GM19463 (cell line): Measurements from ENCODE around the gene CHST15.
"Not testable (repeated sequence)": the region's sequence is repeated elsewhere in the genome, so short reads cannot be mapped to it uniquely, and the experiment has no call there.

Source experiments
- ATAC-seq: cut with Tn5 transposase; IDR thresholded peaks from one replicate; pipeline ENCODE4 v1.9.1; 2021; ENCODE audit warnings: mild to moderate bottlenecking, moderate library complexity; ENCODE audit not compliant: unreplicated experiment

Gene CHST15

DNA sequence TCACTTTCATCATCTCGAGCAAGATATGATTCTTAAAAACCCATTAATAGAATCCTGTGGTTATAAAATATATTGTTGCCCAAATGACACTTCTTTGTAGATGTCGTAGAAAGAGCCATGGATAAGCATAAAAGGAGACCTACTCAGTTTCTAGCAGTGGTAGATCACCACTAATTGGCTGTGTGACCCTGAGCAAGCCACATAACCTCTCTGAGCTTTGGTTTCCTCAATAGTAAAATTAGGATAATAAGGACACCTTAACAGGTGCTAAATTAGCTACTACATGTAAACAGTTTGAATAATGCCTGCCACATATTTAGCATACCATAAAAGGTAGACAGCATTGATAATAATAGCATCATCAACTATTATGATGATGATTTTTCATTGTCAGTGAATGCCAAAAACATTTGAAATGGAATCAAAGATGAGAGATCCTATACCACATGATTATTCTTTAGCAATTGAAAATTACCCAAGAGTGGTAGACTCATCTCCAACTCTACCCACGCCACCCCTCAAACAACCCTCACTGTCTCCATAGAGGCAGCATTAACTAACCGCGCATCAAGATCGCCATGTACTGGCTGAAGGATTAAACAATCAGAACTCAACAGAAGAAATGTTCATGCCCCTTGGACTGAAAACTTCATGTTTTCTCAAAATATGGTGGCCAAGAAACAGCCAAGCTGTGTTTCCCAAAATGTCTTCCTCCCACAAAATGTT, 45.8 kb downstream of the CHST15 start:
- no peak for ATAC-seq

DNA sequence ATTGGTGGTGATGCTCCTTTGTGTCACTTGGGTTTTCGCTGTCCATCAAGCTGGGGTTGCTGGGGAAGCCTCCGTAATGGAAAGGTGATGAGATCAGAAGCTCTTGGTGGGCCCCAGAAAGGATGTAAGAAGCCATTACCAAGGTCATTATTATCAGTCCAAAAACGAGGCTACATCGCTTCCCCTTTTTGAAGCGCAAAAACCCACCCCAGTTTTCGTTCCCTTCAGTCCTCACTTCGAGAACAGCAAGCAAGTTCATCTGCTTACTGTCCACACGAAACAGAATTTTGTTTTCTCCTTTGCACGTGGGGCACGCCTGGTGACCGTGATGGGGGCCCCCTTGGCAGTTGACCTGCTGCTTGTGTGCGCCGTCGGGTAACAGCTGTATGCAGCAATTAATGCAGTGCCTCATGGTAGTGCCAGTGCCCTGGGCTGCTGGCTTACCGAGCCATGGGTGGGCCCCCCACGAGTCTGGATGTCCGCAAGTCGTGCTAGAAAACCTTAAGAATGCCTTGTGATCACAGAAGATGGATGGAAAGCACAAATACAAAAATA, 47.5 kb downstream of the CHST15 start:
- no peak for ATAC-seq

DNA sequence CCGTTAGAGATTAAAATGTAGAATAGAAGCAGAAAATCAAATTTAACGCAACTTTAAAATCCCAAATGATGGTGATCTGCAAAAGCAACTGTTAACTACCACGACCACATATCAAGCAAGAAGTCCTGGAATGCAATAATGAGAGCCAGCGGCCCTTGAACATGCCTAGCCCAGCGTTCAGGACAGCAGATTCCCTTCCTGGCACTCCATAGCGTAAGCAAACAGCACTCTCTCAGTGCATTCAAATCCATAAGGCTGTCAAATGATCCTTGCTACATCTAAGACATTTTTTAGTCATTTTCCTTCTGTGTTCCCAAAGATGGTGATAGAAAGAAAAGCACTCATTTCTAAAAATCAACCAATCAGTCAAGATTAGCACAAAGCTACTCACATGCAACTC, 48.1 kb downstream of the CHST15 start:
- ATAC-seq = no peak

DNA sequence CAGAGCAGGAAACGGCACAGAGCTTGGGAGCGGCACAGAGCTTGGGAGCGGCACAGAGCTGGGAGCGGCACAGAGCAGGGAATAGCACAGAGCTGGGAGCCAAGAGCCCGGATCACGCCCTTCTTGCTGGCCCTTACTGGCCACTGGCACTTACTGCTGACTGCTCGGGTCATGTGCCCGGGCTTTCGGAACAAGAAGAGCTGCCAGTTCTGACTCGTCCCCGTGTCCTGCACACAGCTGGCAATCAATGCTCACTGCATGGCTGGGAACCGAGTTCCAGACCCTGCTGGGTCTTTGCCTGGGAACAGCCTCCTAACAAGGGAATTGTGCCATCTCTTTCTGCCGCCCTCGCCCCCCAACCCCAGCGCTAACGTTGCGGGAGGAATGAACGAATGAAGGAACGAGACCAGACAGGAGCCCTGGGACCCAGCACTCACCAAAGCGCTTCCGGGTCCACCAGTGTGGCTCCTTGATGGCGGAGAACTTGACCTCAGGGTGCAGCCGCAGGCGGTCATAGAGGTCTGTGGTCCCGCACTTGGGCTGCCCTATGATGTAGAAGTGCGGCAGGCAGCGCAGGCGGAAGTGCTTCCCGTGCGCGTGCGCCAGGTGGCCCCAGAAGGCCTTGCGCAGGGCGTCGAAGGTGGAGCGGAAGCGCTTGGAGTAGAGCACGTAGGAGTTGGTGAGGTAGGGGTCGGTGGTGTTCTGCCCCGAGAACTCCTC, 49.1 kb downstream of the CHST15 start:
- no peak for ATAC-seq

DNA sequence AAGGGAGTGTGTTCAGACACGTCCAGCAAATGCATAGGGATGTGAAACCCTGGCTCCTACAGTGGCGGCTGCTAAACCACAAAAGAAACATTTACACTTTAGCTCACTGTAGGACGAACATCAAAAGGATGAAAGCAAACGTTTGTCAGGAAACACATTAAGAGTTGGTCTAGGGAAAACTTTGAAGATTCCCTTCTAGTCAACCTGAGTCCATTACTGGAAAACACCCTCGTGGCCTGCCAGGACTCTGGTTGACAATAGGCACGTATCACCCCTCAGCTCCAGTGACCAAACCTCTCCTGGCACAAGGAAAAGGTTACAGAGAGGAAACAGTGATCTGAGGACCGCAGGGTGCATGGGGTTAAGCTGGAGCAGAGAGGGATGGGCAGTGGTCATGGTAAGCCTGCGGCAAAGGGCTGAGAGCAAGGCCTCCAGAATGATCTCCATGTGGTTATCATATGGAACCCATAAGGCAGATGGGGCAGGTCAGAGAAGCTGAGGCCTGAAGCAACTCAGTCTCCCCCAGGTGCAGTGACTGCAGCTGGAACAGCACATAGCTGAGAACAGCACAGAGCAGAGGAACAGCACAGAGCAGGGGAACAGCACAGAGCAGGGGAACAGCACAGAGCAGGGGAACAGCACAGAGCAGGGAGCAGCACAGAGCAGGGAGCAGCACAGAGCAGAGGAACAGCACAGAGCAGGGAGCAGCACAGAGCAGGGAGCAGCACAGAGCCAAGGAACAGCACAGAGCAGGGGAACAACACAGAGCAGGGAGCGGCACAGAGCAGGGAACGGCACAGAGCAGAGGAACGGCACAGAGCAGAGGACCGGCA, 49.9 kb downstream of the CHST15 start:
- ATAC-seq = peak; percentile 94

DNA sequence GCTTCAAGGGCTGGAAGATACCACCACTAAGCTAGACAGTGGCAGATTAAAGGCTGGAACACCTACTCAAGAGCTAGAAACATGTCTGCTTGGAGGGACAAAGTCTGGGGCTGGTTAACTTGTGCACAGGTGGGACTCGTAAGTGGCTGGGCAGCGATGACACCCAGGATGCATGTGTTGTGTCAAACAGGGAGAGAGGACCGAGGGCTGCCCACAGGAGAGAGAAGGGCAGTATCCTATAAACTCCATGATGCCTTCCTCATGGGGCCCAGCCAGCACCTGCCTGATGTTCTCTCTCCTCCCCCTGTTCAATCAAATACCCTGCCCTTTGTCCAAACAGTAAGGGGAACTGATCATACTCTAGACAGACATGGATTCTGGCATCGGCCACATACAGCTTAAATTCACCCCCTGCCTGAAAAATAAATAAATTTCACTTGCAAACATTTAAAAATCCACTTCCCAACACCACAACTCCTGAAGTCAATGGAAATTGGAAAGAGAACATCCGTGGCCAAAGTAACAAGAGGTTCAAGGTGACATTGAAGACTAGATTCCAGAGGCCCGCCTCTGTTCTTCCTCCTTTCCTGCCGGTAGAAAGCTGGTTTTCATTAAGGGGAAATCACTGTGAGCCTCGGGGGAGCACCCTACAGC, 50.6 kb downstream of the CHST15 start:
- ATAC-seq = no peak

DNA sequence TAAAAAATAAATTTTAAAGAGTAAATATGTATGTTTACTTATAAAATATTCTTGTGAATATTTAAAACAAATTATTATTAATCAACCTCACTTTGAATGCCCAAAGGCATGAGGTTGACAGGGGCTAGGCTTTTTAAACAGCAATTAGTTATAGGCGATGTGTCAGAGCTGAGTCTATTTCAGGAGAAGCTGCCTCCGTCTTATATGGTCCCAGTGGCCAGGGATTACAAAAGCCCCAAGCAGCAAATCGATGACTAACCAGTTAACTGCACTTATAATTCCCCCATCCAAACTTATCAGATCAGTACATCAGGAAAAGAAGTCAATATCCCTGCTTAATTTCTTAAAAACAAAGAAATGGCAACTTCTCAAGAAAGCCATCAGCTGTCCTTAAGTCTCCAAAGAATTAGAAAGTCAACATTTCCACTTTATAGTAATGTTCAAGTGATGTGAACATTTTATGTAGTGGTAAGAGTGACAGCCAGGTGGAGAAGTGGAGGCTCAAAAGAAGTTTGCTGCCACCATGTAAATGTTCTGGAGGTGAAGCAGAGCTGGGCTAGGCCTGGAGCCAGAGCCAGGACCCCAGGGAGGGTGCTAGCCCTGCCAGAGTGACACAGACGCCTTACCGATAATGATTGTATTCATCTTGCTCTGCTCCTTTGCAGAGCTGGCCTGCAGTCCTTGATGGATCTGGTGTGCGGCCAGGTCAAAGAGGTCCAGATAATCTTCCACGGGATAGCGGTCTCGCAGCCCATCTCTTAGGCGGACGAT, 51.5 kb downstream of the CHST15 start:
- no peak for ATAC-seq

DNA sequence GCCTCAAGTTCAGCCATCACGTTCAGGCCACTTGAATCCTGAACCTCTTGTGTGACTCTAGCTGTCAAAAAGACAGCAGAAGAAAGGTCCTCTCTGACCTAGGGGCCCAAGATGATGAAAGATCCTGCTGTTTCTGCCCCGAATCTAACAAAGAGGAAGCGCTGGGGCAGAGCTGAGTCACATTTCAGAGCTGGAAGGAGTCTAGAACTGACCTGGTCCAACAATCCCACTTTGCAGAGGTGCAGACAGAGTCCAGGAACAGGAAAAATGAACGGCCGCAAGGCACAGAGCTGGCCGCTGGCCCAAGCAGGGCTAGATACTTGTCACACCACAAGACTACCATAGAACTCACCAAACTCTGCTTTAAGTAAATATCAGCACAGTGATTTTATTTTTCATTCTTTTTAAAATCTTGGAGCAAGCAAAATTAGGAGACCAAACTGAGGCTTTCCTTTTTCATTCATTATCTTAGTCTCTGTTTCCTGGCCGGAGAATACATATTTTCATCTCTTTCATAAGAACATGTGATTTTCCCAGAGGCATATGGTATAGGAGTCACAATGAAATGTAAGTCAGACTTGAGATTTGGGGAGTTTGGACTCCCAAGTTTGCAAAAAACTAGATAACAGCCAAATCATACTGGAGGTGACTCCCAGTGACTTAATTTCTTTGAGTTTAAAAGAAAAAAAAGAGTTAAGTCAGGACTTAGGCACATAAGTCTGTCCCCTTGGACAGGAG, 52.8 kb downstream of the CHST15 start:
- no peak for ATAC-seq

DNA sequence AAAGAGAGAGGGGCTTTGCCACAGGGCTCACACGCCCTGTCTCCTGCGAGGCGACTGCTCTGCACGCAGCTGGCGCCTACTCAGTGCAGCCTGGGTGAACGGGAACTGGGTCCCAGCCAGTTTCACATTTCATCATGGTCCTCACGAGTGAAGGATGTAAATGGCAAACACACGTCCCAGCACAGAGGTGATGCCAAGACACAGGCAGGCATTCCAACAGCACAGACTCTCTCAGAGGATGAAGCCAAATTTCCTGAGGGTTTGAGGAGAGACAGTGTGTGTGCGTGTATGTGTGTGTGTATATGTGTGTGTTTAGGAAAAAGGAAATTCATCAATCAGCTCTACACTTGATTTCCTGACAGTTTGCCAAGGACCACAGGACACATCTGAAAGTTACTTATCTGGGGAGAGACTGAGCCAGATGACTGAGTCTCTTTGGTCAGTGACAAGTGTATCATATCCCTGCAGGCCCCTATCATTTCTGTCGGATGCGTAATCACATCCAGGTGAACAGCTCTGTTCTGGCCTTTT, 53.9 kb downstream of the CHST15 start:
- no peak for ATAC-seq

DNA sequence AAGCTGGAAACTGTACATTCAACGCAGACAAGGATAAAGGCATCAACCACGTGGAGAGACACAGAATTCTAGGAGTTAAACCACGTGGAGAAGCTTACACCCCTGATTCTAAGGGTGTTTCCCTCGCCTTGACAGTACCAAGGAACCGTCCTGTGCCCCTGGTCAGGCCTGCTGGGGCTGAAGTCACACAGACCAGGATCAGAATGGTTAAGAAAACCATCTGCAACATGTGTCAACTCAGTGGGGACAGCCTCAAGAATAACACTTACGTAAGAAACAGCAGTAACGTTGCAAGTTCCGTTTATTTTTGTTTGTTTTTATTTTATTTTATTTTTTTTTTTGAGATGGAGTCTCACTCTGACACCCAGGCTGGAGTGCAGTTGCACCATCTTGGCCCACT, 55.6 kb downstream of the CHST15 start:
- no peak for ATAC-seq

DNA sequence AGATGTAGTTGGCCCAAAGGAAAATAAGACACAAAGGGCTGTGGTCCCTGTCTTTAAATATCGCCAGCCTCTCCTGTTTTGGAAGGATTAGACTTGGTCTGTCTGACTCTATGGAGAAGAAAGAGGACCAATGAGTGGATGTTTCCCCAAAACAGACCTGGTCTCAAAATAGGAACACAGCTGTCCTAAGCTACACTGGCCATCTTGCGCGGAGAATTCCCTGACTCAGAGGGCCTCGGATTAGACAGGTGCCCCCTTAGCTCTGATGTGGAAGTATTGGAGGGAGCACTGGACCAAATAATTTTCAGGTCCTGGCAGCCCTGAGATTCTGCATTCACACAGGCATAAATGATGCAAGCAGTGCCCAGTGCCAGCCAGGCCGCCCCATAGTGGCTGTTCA, 56.1 kb downstream of the CHST15 start:
- ATAC-seq = no peak

DNA sequence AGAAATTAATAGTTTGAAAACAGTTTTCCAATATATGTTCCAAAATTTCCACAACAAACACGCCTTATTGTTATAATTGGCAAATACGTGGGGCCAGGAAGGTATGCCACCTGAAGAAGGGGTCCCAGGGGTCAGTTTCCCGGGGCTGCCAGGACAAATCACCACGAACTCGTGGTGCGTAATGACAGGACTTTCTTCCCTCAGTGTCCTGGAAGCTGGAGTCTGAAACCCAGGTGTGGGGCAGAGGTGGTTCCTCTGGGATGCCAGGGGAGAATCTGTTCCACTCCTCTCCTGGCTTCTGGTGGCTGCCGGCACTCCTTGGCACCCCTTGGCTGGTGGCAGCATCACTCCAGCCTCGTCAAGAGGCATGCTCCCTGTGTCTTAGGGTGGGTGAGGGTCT, 56.7 kb downstream of the CHST15 start:
- ATAC-seq = no peak

DNA sequence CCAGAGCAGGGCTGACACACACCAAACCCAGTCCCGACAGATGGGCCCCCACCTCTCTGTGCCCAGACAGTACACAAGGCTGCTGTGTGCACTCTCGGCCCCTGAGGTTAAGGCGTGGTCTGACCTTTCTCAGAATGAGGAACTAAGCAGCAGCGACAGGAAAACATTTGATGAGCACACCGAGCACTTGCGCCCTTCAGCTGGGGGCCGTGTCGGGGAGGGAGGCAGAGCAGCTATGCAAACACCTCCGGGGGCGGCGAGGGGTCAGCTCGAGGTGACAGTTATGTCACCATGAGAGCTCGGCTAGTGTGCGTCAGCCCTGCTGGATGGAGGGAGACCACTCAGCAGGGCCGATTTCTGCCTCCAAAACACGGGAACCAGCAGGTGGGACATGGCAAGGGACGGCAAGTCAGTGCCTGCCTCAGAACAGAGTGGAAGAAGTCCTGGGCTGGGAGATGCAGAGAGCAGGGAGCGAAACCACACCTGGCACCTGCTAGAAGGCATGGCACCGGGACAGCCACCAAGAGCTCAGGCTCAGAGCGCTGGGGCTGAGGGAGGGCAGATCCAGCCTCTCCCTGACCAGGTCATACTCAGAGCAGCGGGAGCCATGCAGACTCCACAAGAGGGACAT, 57.4 kb downstream of the CHST15 start:
- peak; percentile 98 for ATAC-seq

DNA sequence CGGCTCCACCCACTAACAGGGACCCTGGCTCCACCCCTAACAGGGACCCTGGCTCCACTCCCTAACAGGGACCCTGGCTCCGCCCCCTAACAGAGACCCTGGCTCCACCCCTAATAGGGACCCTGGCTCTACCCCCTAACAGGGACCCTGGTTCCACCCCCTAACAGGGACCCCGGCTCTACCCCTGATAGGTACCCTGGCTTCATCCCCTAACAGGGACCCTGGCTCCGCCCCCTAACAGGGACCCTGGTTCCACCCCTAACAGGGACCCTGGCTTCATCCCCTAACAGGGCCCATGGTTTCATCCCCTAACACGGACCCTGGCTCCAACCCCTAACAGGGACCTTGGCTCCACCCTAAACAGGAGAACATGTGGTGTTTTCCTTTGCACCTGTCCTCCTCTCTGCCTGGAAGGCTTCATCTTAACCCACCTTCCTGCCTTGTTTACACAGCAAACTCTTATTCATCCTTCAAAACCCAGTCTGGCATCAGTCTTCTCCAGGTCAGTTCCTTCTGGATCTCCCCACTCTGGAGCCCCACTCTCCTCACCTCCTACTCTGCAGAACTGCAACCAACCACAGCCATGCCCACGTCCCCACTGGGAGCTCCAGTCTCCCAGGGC, 58.0 kb downstream of the CHST15 start:
- ATAC-seq = no peak

DNA sequence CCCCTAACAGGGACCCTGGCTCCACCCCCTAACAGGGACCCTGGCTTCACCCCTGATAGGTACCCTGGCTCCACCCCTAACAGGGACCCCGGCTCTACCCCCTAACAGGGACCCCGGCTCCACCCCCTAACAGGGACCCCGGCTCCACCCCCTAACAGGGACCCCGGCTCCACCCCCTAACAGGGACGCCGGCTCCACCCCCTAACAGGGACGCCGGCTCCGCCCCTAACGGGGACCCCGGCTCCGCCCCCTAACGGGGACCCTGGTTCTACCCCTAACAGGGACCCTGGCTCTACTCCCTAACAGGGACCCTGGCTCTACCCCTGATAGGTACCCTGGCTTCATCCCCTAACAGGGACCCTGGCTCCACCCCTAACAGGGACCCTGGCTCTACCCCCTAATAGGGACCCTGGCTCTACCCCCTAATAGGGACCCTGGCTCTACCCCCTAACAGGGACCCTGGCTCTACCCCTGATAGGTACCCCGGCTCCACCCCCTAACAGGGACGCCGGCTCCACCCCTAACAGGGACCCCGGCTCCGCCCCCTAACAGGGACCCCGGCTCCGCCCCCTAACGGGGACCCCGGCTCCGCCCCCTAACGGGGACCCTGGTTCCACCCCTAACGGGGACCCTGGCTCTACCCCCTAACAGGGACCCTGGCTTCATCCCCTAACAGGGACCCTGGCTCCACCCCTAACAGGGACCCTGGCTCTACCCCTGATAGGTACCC, 58.7 kb downstream of the CHST15 start:
- not testable (repeated sequence) for ATAC-seq

DNA sequence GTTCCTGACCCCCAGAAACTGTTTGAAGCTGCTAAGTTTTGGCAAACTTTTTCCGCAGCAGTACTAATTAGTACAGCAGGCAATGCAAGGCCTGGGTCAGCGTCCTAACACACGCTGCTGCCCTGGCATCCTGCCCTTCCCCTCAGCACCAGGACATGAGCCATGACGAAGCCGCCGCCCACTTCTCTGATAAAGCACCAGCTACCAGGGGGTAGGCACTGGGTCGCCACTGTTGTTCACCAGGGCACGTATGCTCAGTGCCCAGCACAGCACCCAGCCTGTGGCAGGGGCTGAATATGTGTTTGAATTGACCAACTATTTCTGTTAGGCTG, 59.5 kb downstream of the CHST15 start:
- ATAC-seq = no peak

DNA sequence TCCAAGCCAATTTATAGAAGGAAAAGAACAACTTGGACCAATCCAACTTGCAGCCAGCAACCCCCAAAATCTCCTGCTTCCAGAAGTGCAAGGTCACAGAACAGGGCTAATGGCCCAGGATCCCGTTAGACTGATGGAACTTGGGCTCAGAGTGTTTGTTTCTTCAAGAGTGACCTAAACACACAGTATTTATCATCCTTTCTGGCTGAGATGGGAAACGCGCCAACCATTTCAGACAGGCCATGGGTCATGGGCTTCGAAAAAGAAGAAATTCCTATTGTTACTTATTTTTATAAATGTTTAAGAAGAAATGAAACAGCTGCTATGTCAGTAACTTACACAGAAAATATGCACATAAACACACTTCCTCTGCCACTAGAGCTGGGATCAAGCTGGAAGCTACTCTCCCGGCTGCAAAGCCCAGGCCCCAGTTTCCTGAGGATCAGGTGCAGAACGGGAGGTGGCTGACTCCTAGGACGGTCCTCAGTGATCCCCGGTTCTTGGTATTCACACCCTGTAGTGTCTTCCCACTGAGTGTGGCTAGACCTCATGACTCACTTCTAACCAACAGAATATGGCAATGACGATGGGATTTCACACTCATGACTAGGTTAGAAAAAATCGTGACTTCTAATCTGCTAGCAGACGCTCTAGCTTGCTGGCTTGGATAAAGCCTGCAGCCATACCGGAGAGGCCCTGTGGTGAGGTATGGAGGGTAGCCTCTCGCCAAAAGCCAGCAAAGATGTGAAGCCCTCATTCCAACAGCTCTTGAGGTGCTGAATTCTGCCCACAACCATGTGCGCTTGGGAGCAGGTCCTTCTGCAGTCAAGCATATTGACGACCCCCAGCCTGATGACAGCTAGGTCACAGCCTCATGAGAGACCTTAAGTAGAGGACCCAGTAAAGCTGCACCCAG, 60.2 kb downstream of the CHST15 start:
- no peak for ATAC-seq
